ENCODE results near the gene ARRB2.

ARRB2 gene

DNA sequence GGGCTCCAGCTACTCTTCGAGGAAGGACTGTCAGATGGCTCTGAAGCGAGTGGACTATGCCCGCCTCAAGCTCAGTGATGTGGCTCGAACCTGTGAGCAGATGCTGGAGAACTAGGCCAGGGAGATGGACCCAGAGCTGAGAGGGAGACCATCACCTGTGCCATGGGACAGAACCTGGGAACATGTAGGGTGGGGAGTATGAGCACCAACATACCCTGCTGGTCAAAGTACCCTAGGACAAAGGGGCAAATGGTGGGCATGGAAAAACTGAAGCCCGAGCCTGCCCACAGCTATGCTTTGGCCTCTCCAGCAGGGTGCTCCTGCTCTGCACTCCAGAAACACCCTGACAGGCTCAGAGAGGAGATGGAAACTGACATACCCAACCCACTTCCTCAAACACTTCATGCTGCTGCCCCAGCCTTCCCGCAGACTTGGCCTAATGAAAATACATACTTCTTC is 22.7 kb downstream of the ARRB2 start:
- DNase-seq: no peak

GRCh38 chr17:4734857-4735475 is 24.5 kb downstream of the ARRB2 start:
- no peak for DNase-seq

- no peak for DNase-seq
Observed at GRCh38 chr17:4735876-4736651, 25.6 kb downstream of the ARRB2 start.

DNA sequence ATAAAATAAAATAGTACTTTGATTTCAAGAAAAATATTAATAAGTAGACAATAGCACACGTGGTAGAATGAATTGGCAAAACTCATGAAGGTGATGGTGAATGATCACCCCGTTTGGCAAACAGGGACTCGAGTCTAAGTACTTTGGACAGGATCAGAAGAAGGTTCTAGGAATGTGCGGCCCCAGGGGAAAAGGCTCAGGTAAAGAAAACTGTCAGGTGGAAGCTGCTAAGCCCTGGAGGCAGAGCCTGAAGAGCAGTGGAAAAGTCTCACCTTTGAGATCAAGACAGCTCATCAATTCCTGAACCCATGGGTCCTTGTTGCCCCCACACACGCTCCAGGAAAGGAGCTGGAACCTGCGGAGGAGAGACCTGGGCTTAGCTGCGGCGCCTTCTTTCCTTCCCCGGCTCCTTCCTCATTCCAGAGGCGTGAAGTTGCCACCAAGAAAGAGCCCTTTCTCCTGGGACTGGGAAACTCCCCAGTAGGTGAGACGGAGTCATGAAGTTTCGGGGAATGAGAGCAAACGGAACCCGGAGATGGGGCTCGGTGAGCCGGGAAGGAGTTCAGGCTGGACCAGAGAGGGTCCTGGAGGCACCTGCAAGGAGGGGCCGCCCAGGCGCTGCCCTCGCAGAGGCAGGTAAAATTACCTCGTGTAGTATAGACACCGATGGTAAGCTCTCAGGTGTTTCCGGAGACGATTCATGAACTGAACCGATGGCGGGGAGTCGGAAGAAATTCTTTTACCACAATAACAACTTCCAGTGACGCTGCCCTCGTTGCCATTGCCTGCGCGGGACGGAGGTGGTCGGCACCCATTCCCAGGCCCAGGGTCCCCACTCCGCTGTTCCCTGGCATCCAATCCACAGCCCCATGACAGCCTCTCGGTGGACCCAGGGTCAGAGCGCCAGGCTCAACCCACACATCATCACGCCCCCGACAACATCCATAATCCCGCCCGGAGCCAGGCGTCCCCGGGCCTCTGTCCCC is 28.0 kb downstream of the ARRB2 start:
- no peak for DNase-seq

- no peak for DNase-seq
Observed at GRCh38 chr17:4739122-4740024, 28.9 kb downstream of the ARRB2 start, which contains the start of the genes CXCL16 and ZMYND15. CXCL16 (minus strand) TSS chr17:4739928; CDS start chr17:4739339, 589 bp downstream. ZMYND15 (plus strand) TSS chr17:4739833; CDS start chr17:4740549, 716 bp downstream.

GRCh38 chr17:4740025-4740351 is 29.6 kb downstream of the ARRB2 start:
- DNase-seq: no peak

DNA sequence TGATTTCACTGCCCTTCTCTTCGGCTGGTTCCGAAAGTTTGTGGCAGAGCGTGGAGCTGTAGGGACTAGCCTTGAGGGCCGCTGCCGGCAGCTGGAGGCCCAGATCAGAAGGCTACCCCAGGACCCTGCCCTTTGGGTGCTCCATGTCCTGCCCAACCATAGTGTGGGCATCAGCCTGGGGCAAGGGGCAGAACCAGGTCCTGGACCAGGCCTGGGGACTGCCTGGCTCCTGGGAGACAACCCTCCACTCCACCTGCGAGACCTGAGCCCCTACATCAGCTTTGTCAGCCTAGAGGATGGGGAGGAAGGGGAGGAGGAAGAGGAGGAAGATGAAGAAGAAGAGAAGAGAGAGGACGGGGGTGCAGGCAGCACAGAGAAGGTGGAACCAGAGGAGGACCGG is 30.2 kb downstream of the ARRB2 start:
- DNase-seq: no peak

DNA sequence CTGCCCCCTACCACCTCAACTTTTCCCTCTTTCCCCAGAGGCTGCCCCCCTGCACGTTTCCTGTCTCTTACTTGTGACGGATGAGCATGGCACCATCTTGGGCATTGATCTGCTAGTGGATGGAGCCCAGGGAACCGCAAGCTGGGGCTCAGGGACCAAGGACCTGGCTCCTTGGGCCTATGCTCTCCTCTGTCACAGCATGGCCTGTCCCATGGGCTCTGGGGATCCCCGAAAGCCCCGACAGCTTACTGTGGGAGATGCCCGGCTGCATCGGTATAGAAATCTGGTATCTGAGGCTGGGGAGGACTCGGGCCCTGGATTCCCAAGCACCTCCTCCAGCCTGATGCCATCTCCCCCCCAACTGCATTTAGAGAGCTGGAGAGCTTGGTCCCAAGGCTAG is 31.1 kb downstream of the ARRB2 start:
- DNase-seq: no peak

GRCh38 chr17:4742133-4742532 is 31.7 kb downstream of the ARRB2 start:
- no peak for DNase-seq

DNA sequence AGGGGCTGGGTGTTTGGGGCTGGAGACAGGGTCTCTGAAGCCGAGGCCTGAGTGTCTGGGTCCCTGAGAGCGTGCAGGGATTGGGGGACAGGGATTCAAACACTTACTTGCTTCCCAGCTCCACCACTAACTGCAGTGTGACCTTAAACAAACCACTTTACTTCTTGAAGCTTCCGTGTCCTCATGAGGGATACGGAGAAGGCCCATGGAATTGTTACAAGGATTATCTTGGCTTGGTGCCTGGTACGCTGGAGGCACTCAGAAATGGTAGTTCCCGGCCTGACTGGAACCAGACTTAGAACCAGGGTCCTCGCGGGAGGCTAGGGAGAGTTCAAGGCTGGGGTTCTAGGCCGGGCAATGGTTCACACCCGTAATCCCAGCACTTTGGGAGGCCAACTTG is 32.2 kb downstream of the ARRB2 start:
- no peak for DNase-seq

- DNase-seq: no peak
Observed at GRCh38 chr17:4743216-4743615, 32.8 kb downstream of the ARRB2 start.

DNA sequence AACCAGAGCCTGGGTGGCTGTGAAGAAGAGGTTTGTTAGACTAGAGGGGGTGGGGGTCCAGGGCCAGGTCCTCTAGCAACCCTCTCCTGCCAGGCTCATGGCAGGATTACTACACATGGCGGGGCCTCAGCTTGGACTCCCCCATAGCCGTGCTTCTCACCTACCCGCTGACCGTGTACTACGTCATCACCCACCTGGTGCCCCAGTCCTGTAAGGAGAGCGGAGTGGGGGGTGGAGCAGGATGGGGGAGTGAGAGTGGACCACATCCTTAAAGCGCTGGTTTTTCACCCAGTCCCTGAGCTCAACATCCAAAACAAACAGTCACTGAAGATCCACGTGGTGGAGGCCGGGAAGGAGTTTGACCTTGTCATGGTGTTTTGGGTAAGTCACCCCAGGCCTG is 33.5 kb downstream of the ARRB2 start:
- DNase-seq: no peak

- DNase-seq: no peak
Observed at GRCh38 chr17:4744999-4745969, 34.9 kb downstream of the ARRB2 start.

DNA sequence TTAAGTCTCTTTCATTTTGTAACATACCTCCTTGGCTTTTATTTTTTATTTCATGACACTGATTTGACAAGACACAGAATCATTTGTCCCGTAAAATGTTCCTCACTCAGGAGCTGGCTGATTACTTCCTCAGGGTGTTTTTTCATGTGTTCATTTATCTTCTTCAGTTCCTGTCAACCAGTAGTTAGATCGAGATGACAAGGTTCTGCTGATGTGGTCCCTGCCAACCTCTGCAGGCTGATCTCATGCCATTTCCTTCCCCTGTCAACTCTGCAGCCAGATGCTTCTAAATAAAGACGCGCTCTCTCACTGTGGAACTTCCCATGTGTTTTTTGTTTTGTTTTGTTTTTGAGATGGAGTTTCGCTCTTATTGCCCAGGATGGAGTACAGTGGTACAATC is 37.4 kb downstream of the ARRB2 start:
- no peak for DNase-seq

GRCh38 chr17:4748686-4749085 is 38.3 kb downstream of the ARRB2 start:
- no peak for DNase-seq

DNA sequence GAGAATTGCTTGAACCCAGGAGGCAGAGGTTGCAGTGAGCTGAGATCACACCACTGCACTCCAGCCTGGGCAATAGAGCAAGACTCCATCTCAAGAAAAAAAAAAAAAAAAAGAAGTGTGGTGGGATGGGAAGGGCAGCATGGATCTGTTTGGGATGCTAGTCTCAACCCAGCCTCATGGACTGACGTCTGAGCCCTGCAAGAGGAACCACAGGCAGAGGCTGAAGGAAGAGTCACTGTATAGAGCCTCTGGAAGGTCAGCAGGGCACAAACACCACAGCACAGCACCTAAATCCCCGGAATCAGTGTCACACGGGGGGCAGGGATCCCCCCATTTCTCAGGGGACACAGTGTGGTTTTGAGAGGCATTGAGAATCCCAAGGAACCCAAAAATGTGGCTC is 40.2 kb downstream of the ARRB2 start:
- DNase-seq: no peak

DNA sequence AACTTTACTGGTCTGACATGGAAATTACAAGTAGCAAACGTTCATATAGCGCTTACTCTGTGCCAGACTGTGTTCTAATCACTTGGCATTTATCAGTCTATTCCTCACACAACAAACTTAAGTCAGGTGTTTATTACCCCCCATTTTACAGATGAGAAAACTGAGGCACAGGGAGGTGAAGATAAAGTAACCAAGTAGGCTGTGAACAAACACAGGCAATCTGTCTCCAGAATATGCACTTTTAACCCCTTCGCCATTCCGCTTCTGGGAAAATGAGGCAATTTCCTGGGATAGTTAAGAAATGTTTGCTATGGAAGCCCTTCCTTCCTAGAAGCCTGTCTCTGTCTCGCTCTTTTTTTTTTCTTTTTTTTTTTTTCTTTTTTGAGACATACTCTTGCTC is 41.5 kb downstream of the ARRB2 start:
- no peak for DNase-seq

DNA sequence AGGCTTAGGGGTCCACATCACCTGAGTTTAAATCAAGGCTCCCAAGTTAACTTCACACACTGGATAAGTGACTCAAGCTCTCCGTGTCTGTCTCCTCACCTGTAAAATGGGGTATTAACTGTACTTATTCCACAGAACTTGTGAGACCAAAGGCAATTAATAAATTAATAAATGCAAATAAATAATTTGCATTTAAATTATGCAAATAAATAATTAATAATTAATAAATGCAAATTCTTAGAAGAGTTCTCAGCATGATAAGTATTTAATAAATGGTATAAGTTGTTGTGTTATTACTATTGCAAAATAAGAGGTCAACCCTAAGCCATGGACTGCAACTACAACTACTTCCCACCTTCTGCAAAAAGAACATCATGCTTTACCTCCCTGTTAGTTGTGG is 43.0 kb downstream of the ARRB2 start:
- no peak for DNase-seq

- no peak for DNase-seq
Observed at GRCh38 chr17:4759776-4760236, 49.4 kb downstream of the ARRB2 start.

DNA sequence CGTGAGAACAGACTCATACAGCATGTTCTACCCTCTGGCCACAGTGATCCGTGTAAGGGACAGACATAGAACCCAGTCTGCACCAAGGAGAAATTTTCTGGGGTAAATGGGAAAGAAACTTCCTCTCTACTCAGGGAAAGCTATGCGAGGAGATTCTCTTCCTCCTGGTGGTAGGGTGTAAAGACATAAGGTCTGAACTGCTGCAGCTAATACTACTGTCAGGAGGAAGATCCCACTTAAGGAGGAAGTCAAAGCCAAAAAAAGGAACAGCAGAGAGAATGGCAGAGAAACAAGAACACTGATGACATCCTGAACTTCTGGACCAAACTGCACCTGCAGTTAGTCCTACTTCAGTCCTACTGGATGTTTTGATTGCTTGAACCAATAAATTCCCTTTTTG is 54.2 kb downstream of the ARRB2 start:
- DNase-seq: no peak

GRCh38 chr17:4766201-4766600 is 55.8 kb downstream of the ARRB2 start:
- no peak for DNase-seq
